Measurements from ENCODE around the gene CREB3L2.
"Not testable (repeated sequence)": the region's sequence is repeated elsewhere in the genome, so short reads cannot be mapped to it uniquely, and the experiment has no call there.

CREB3L2 gene

GRCh38 chr7:138027100-138027499, 25.2 kb upstream of the CREB3L2 start:
- Histone ChIP-seq H3K4me1 (ENCODE audit: control insufficient read depth, insufficient read depth, low read length) (no peaks in the 10 kb centered on the region), H3K27me3 (ENCODE audit: control insufficient read depth, insufficient read depth, low read length) (no peaks in the 10 kb centered on the region), H3K9ac (ENCODE audit: low read length) (no peak overlapping the region), H3K36me3 (ENCODE audit: control insufficient read depth, insufficient read depth, low read length) (no peaks in the 10 kb centered on the region), H3K4me3 (ENCODE audit: low read length) (no peak overlapping the region), H3K9me3 (ENCODE audit: control insufficient read depth, low read length) (no peaks in the 10 kb centered on the region)

GRCh38 chr7:138025215-138026186, 23.6 kb upstream of the CREB3L2 start:
- no peak overlapping the region for H3K9ac ChIP-seq (ENCODE audit: low read length)
- no peak overlapping the region for H3K4me3 ChIP-seq (ENCODE audit: low read length)
- H3K9me3 ChIP-seq (ENCODE audit: control insufficient read depth, low read length) = no peaks in the 10 kb centered on the region
- H3K27me3 ChIP-seq (ENCODE audit: control insufficient read depth, insufficient read depth, low read length) = no peaks in the 10 kb centered on the region
- H3K36me3 ChIP-seq (ENCODE audit: control insufficient read depth, insufficient read depth, low read length) = no peaks in the 10 kb centered on the region
- no peaks in the 10 kb centered on the region for H3K4me1 ChIP-seq (ENCODE audit: control insufficient read depth, insufficient read depth, low read length)

- Histone ChIP-seq H3K9me3 (ENCODE audit: control insufficient read depth, low read length) (no peaks in the 10 kb centered on the region), H3K36me3 (ENCODE audit: control insufficient read depth, insufficient read depth, low read length) (no peaks in the 10 kb centered on the region), H3K9ac (ENCODE audit: low read length) (no peak overlapping the region), H3K27me3 (ENCODE audit: control insufficient read depth, insufficient read depth, low read length) (no peaks in the 10 kb centered on the region), H3K4me3 (ENCODE audit: low read length) (no peak overlapping the region), H3K4me1 (ENCODE audit: control insufficient read depth, insufficient read depth, low read length) (no peaks in the 10 kb centered on the region)
These were observed 22.9 kb upstream of the CREB3L2 start for GRCh38 chr7:138024765-138025164.

- Histone ChIP-seq H3K9me3 (ENCODE audit: control insufficient read depth, low read length) (no peaks in the 10 kb centered on the region), H3K4me1 (ENCODE audit: control insufficient read depth, insufficient read depth, low read length) (no peaks in the 10 kb centered on the region), H3K27me3 (ENCODE audit: control insufficient read depth, insufficient read depth, low read length) (no peaks in the 10 kb centered on the region), H3K9ac (ENCODE audit: low read length) (no peak overlapping the region), H3K36me3 (ENCODE audit: control insufficient read depth, insufficient read depth, low read length) (no peaks in the 10 kb centered on the region), H3K4me3 (ENCODE audit: low read length) (no peak overlapping the region)
These were observed 22.4 kb upstream of the CREB3L2 start for GRCh38 chr7:138024343-138024691.

GRCh38 chr7:138023618-138024342, 21.9 kb upstream of the CREB3L2 start:
- Histone ChIP-seq H3K4me3 (ENCODE audit: low read length) (no peak overlapping the region), H3K9ac (ENCODE audit: low read length) (no peak overlapping the region), H3K27me3 (ENCODE audit: control insufficient read depth, insufficient read depth, low read length) (no peaks in the 10 kb centered on the region), H3K9me3 (ENCODE audit: control insufficient read depth, low read length) (no peaks in the 10 kb centered on the region), H3K36me3 (ENCODE audit: control insufficient read depth, insufficient read depth, low read length) (no peaks in the 10 kb centered on the region), H3K4me1 (ENCODE audit: control insufficient read depth, insufficient read depth, low read length) (no peaks in the 10 kb centered on the region)

GRCh38 chr7:138021889-138022288, 20.0 kb upstream of the CREB3L2 start:
- Histone ChIP-seq H3K4me1 (ENCODE audit: control insufficient read depth, insufficient read depth, low read length) (no peaks in the 10 kb centered on the region), H3K9me3 (ENCODE audit: control insufficient read depth, low read length) (no peaks in the 10 kb centered on the region), H3K36me3 (ENCODE audit: control insufficient read depth, insufficient read depth, low read length) (no peaks in the 10 kb centered on the region), H3K27me3 (ENCODE audit: control insufficient read depth, insufficient read depth, low read length) (no peaks in the 10 kb centered on the region), H3K4me3 (ENCODE audit: low read length) (no peak overlapping the region), H3K9ac (ENCODE audit: low read length) (no peak overlapping the region)

- no peaks in the 10 kb centered on the region for H3K4me1 ChIP-seq (ENCODE audit: control insufficient read depth, insufficient read depth, low read length)
- H3K9ac ChIP-seq (ENCODE audit: low read length) = no peak overlapping the region
- H3K4me3 ChIP-seq (ENCODE audit: low read length) = no peak overlapping the region
- H3K27me3 ChIP-seq (ENCODE audit: control insufficient read depth, insufficient read depth, low read length) = no peaks in the 10 kb centered on the region
- H3K36me3 ChIP-seq (ENCODE audit: control insufficient read depth, insufficient read depth, low read length) = no peaks in the 10 kb centered on the region
- no peaks in the 10 kb centered on the region for H3K9me3 ChIP-seq (ENCODE audit: control insufficient read depth, low read length)
These were observed 16.1 kb upstream of the CREB3L2 start for GRCh38 chr7:138017992-138018391.

- Histone ChIP-seq H3K4me3 (ENCODE audit: low read length) (no peak overlapping the region), H3K9ac (ENCODE audit: low read length) (no peak overlapping the region), H3K36me3 (ENCODE audit: control insufficient read depth, insufficient read depth, low read length) (no peaks in the 10 kb centered on the region), H3K9me3 (ENCODE audit: control insufficient read depth, low read length) (no peaks in the 10 kb centered on the region), H3K27me3 (ENCODE audit: control insufficient read depth, insufficient read depth, low read length) (no peaks in the 10 kb centered on the region), H3K4me1 (ENCODE audit: control insufficient read depth, insufficient read depth, low read length) (no peaks in the 10 kb centered on the region)
These were observed 13.2 kb upstream of the CREB3L2 start for GRCh38 chr7:138015096-138015495.

- Histone ChIP-seq H3K4me1 (ENCODE audit: control insufficient read depth, insufficient read depth, low read length) (no peaks in the 10 kb centered on the region), H3K36me3 (ENCODE audit: control insufficient read depth, insufficient read depth, low read length) (no peaks in the 10 kb centered on the region), H3K9me3 (ENCODE audit: control insufficient read depth, low read length) (no peaks in the 10 kb centered on the region), H3K9ac (ENCODE audit: low read length) (no peak overlapping the region), H3K27me3 (ENCODE audit: control insufficient read depth, insufficient read depth, low read length) (no peaks in the 10 kb centered on the region), H3K4me3 (ENCODE audit: low read length) (no peak overlapping the region)
These were observed 12.8 kb upstream of the CREB3L2 start for GRCh38 chr7:138014686-138015085.

- H3K9me3 ChIP-seq (ENCODE audit: control insufficient read depth, low read length); H3K4me3 ChIP-seq (ENCODE audit: low read length); H3K36me3 ChIP-seq (ENCODE audit: control insufficient read depth, insufficient read depth, low read length); H3K27me3 ChIP-seq (ENCODE audit: control insufficient read depth, insufficient read depth, low read length); H3K4me1 ChIP-seq (ENCODE audit: control insufficient read depth, insufficient read depth, low read length); H3K9ac ChIP-seq (ENCODE audit: low read length): not testable (repeated sequence)
These were observed 12.3 kb upstream of the CREB3L2 start for GRCh38 chr7:138014201-138014600.

- Histone ChIP-seq H3K27me3 (ENCODE audit: control insufficient read depth, insufficient read depth, low read length) (no peaks in the 10 kb centered on the region), H3K4me1 (ENCODE audit: control insufficient read depth, insufficient read depth, low read length) (no peaks in the 10 kb centered on the region), H3K9me3 (ENCODE audit: control insufficient read depth, low read length) (no peaks in the 10 kb centered on the region), H3K36me3 (ENCODE audit: control insufficient read depth, insufficient read depth, low read length) (no peaks in the 10 kb centered on the region), H3K4me3 (ENCODE audit: low read length) (no peak overlapping the region), H3K9ac (ENCODE audit: low read length) (no peak overlapping the region)
These were observed 7.4 kb upstream of the CREB3L2 start for GRCh38 chr7:138009350-138009653.

GRCh38 chr7:138008588-138009349, 6.9 kb upstream of the CREB3L2 start:
- peak overlapping the region; percentile 47 for H3K9ac ChIP-seq (ENCODE audit: low read length)
- H3K4me1 ChIP-seq (ENCODE audit: control insufficient read depth, insufficient read depth, low read length) = no peaks in the 10 kb centered on the region
- no peaks in the 10 kb centered on the region for H3K9me3 ChIP-seq (ENCODE audit: control insufficient read depth, low read length)
- H3K4me3 ChIP-seq (ENCODE audit: low read length) = no peak overlapping the region
- H3K27me3 ChIP-seq (ENCODE audit: control insufficient read depth, insufficient read depth, low read length) = no peaks in the 10 kb centered on the region
- no peaks in the 10 kb centered on the region for H3K36me3 ChIP-seq (ENCODE audit: control insufficient read depth, insufficient read depth, low read length)

All from mucosa of stomach (tissue), 1 donor.